DND-41 (cell line): ENCODE results near the gene HS2ST1.
"Not testable (repeated sequence)": the region's sequence is repeated elsewhere in the genome, so short reads cannot be mapped to it uniquely, and the experiment has no call there.

Source experiments
- ATAC-seq: fragments of 200-7000 bp; cut with Tn5 transposase; 3 replicates; pipeline ENCODE4 v1.9.1; 2021; ENCODE audit warnings: low read depth; ENCODE audit not compliant: insufficient read depth
- DNase-seq: peaks from one replicate; pipeline ENCODE4 v3.0.0-alpha.2; 2020
- H2AFZ ChIP-seq: 2 replicates; pipeline ENCODE4 v1.6.0; 2012; ENCODE audit warnings: low read depth, low read length
- H3K27ac ChIP-seq: 2 replicates; pipeline ENCODE4 v1.5.1; 2012; ENCODE audit warnings: low read length, inconsistent platforms
- H3K27me3 ChIP-seq: fragments of 200-600 bp; sonication (generic); 2 replicates; pipeline ENCODE4 v1.6.0; 2012; ENCODE audit warnings: low read length, mild to moderate bottlenecking, inconsistent platforms; ENCODE audit not compliant: insufficient read depth, poor library complexity
- H3K36me3 ChIP-seq: 2 replicates; pipeline ENCODE4 v1.5.1; 2012; ENCODE audit warnings: low read length, inconsistent platforms; ENCODE audit not compliant: insufficient read depth
- H3K4me1 ChIP-seq: 2 replicates; pipeline ENCODE4 v1.5.1; 2012; ENCODE audit warnings: mild to moderate bottlenecking, low read length; ENCODE audit not compliant: insufficient read depth
- H3K4me2 ChIP-seq: 2 replicates; pipeline ENCODE4 v1.6.0; 2012; ENCODE audit warnings: mild to moderate bottlenecking, moderate library complexity, low read length, inconsistent platforms; ENCODE audit not compliant: insufficient read depth
- H3K4me3 ChIP-seq, 2 experiments: fragments of 200-600 bp in 1 of 2; shearing (Covaris generic) in 1 of 2; 2 replicates each; pipeline ENCODE4 v1.5.1; 2012 to 2016; ENCODE audit warnings: inconsistent platforms in 2 of 2, low read length in 2 of 2, mild to moderate bottlenecking in 2 of 2, low read depth in 1 of 2, moderate library complexity in 1 of 2
- H3K79me2 ChIP-seq: 2 replicates; pipeline ENCODE4 v1.6.0; 2012; ENCODE audit warnings: low read length, inconsistent platforms; ENCODE audit not compliant: insufficient read depth
- H3K9ac ChIP-seq: 2 replicates; pipeline ENCODE4 v1.6.0; 2012; ENCODE audit warnings: low read depth, mild to moderate bottlenecking, inconsistent platforms, low read length, moderate library complexity
- H3K9me3 ChIP-seq: 2 replicates; pipeline ENCODE4 v1.5.1; 2012; ENCODE audit warnings: low read length, moderate library complexity, mild to moderate bottlenecking, inconsistent platforms; ENCODE audit not compliant: insufficient read depth, severe bottlenecking
- H4K20me1 ChIP-seq: 2 replicates; pipeline ENCODE4 v1.6.0; 2012; ENCODE audit warnings: low read length; ENCODE audit not compliant: insufficient read depth
- CTCF ChIP-seq: IDR thresholded peaks from 2 replicates; pipeline ENCODE4 v1.5.1; 2012; ENCODE audit warnings: borderline replicate concordance, low read length, moderate library complexity, mild to moderate bottlenecking; ENCODE audit not compliant: poor library complexity, severe bottlenecking; ENCODE audit errors: extremely low read depth
- EZH2 ChIP-seq: IDR thresholded peaks from 3 replicates; pipeline ENCODE4 v1.6.1; 2012; ENCODE audit warnings: borderline replicate concordance, low read depth, mild to moderate bottlenecking, moderate library complexity, low read length, inconsistent platforms; ENCODE audit not compliant: severe bottlenecking

The HS2ST1 gene

GRCh38 chr1:86957221-86957620, 42.8 kb downstream of the HS2ST1 start:
- H3K4me3 ChIP-seq = no peak overlapping the region
- H3K79me2 ChIP-seq = peaks cover 10% of the 10 kb centered on the region; the same call in 1 of the 2 replicates
- H3K36me3 ChIP-seq = no peaks in the 10 kb centered on the region
- TF ChIP-seq EZH2 = no peak
- no peaks in the 10 kb centered on the region for H3K9me3 ChIP-seq
- H3K27me3 ChIP-seq = no peaks in the 10 kb centered on the region
- no peak overlapping the region for H3K4me2 ChIP-seq
- ATAC-seq = no peak
- no peak overlapping the region for H2AFZ ChIP-seq
- no peaks in the 10 kb centered on the region for H3K4me1 ChIP-seq
- H3K27ac ChIP-seq = no peak overlapping the region
- no peak overlapping the region for H3K9ac ChIP-seq
- no peak for DNase-seq
- peaks cover 6% of the 10 kb centered on the region; the same call in 1 of the 2 replicates for H4K20me1 ChIP-seq

GRCh38 chr1:86960548-86960947, 46.1 kb downstream of the HS2ST1 start:
- H3K79me2 ChIP-seq = no peaks in the 10 kb centered on the region; the same call in 1 of the 2 replicates
- no peak overlapping the region for H3K27ac ChIP-seq
- 0 out of 2 replicates have a peak, but pooled peaks cover 3% of the 10 kb centered on the region for H4K20me1 ChIP-seq
- no peaks in the 10 kb centered on the region for H3K4me1 ChIP-seq
- no peak overlapping the region for H3K4me3 ChIP-seq
- no peak overlapping the region for H3K4me2 ChIP-seq
- no peak overlapping the region for H3K9ac ChIP-seq
- ATAC-seq (no peak), DNase-seq (no peak)
- TF ChIP-seq CTCF = no peak
- TF ChIP-seq EZH2 = no peak
- H3K36me3 ChIP-seq = no peaks in the 10 kb centered on the region
- no peaks in the 10 kb centered on the region for H3K9me3 ChIP-seq
- H2AFZ ChIP-seq = no peak overlapping the region
- no peaks in the 10 kb centered on the region for H3K27me3 ChIP-seq

- H3K27ac ChIP-seq, H3K4me2 ChIP-seq, ATAC-seq, DNase-seq, H4K20me1 ChIP-seq, H3K36me3 ChIP-seq, H3K27me3 ChIP-seq, H2AFZ ChIP-seq, H3K9me3 ChIP-seq, H3K4me3 ChIP-seq, H3K9ac ChIP-seq, H3K4me1 ChIP-seq: not testable (repeated sequence)
- H3K79me2 ChIP-seq = peaks cover 17% of the 10 kb centered on the region; the same call in 1 of the 2 replicates
Observed at GRCh38 chr1:86963841-86964240, 49.4 kb downstream of the HS2ST1 start.

GRCh38 chr1:86965012-86965826, 50.8 kb downstream of the HS2ST1 start:
- TF ChIP-seq EZH2 (no peak), CTCF (peak; percentile 49)
- peaks cover 20% of the 10 kb centered on the region; the same call in 1 of the 2 replicates for H3K79me2 ChIP-seq
- no peak overlapping the region for H3K4me2 ChIP-seq
- no peak overlapping the region for H2AFZ ChIP-seq
- ATAC-seq (no peak), DNase-seq (no peak)
- H3K4me3 ChIP-seq = no peak overlapping the region
- H3K27me3 ChIP-seq = no peaks in the 10 kb centered on the region
- H3K27ac ChIP-seq = no peak overlapping the region
- peaks cover 3% of the 10 kb centered on the region; the same call in 1 of the 2 replicates for H4K20me1 ChIP-seq
- no peak overlapping the region for H3K9ac ChIP-seq
- no peaks in the 10 kb centered on the region for H3K36me3 ChIP-seq
- H3K9me3 ChIP-seq = no peaks in the 10 kb centered on the region
- no peaks in the 10 kb centered on the region for H3K4me1 ChIP-seq
